Smooth muscle cell (in vitro differentiated cells): ENCODE results near the gene HOXC9. TPM values are rescaled to one million over a fixed set of nuclear protein-coding genes. Genes with fewer than 3 reads are reported as not detected.

Experiments
- DNase-seq: peaks from one replicate; lab custom pipeline; 2025; ENCODE audit not compliant: unreplicated experiment; lab: John Stamatoyannopoulos, UW
- H2AFZ ChIP-seq: fragments of 200-600 bp; sonication (generic); 2 replicates; pipeline ENCODE4 v1.6.0; 2016; ENCODE audit warnings: antibody characterized with exemption, low read depth, mild to moderate bottlenecking
- H3F3A ChIP-seq: fragments of 200-600 bp; sonication (generic); 2 replicates; pipeline ENCODE4 v1.6.0; 2017; ENCODE audit warnings: antibody characterized with exemption, low read depth
- H3K27ac ChIP-seq: fragments of 200-600 bp; sonication (generic); 2 replicates; pipeline ENCODE4 v1.5.1; 2016; ENCODE audit warnings: low read depth, mild to moderate bottlenecking
- H3K27me3 ChIP-seq: fragments of 200-600 bp; sonication (generic); 2 replicates; pipeline ENCODE4 v1.6.1; 2016; ENCODE audit warnings: low read depth, mild to moderate bottlenecking
- H3K36me3 ChIP-seq: fragments of 200-600 bp; sonication (generic); 2 replicates; pipeline ENCODE4 v1.5.1; 2016; ENCODE audit warnings: low read depth
- H3K4me1 ChIP-seq: fragments of 200-600 bp; sonication (generic); 2 replicates; pipeline ENCODE4 v1.5.1; 2016; ENCODE audit warnings: low read depth
- H3K4me2 ChIP-seq: fragments of 200-600 bp; sonication (generic); 2 replicates; pipeline ENCODE4 v1.6.0; 2016; ENCODE audit warnings: mild to moderate bottlenecking
- H3K4me3 ChIP-seq: fragments of 200-600 bp; sonication (generic); 2 replicates; pipeline ENCODE4 v1.5.1; 2016; ENCODE audit warnings: mild to moderate bottlenecking
- H3K79me2 ChIP-seq: fragments of 200-600 bp; sonication (generic); 2 replicates; pipeline ENCODE4 v1.6.0; 2016; ENCODE audit warnings: low read depth, mild to moderate bottlenecking
- H3K9ac ChIP-seq: fragments of 200-600 bp; sonication (generic); 2 replicates; pipeline ENCODE4 v1.6.0; 2016; ENCODE audit warnings: low read depth
- H3K9me3 ChIP-seq: fragments of 200-600 bp; sonication (generic); replicated peaks from 2 replicates; pipeline ENCODE4 v1.5.1; 2016; ENCODE audit warnings: low read depth
- H4K20me1 ChIP-seq: fragments of 200-600 bp; sonication (generic); 2 replicates; pipeline ENCODE4 v1.6.0; 2016; ENCODE audit warnings: low read depth
- CTCF ChIP-seq: fragments of 200-600 bp; sonication (generic); IDR thresholded peaks from 2 replicates; pipeline ENCODE4 v1.5.1; 2017; ENCODE audit warnings: borderline replicate concordance, mild to moderate bottlenecking, antibody characterized with exemption; ENCODE audit not compliant: insufficient read depth, poor library complexity, severe bottlenecking
- WGBS: methylation state at CpG from one replicate; pipeline ENCODE4 v1.1.7; 2016; ENCODE audit warnings: low lambda C conversion rate; 5-methylcytosine and 5-hydroxymethylcytosine counted together
- polyA plus RNA-seq: library from polyadenylated mRNA; unstranded; fragments of >200 nt; fragmentation: Nextera tagmentation; extraction: Ambion mirVana; gene quantifications from 2 replicates; pipeline ENCODE4 v1.2.1, GENCODE V29; 2016
- total RNA-seq: library from RNA; depleted of rRNA; stranded (reverse); fragments of >200 nt; gene quantifications from 2 replicates; pipeline ENCODE4 v1.2.3, GENCODE V29; 2014

The HOXC9 gene
- total and polyA plus RNA-seq, 2 experiments from 2014 or later: 1.2 to 2.7 TPM

GRCh38 chr12:54033106-54033979, 33.4 kb downstream of the HOXC9 start:
- no peak overlapping the region for H3K27ac ChIP-seq
- DNase-seq: no peak
- H3K9ac ChIP-seq: no peak overlapping the region
- no peaks in the 10 kb centered on the region for H3K9me3 ChIP-seq
- H3K4me1 ChIP-seq: peaks cover 8% of the 10 kb centered on the region
- H3K36me3 ChIP-seq: no peaks in the 10 kb centered on the region
- H3K27me3 ChIP-seq: peaks cover 99% of the 10 kb centered on the region
- H3K4me2 ChIP-seq: peak overlapping the region; percentile 81
- H3K79me2 ChIP-seq: no peaks in the 10 kb centered on the region
- H4K20me1 ChIP-seq: no peaks in the 10 kb centered on the region
- no peaks in the 10 kb centered on the region for H3F3A ChIP-seq
- WGBS: 3% methylated on average over 50 of the region's 61 CpGs
- peak overlapping the region; percentile 30 for H3K4me3 ChIP-seq
- no peak overlapping the region for H2AFZ ChIP-seq
- no peak for TF ChIP-seq CTCF

GRCh38 chr12:54033980-54034784, 34.2 kb downstream of the HOXC9 start:
- Histone ChIP-seq H3F3A (no peaks in the 10 kb centered on the region), H3K36me3 (no peaks in the 10 kb centered on the region), H3K4me2 (peak overlapping the region; percentile 81), H3K4me3 (peak overlapping the region; percentile 30), H2AFZ (no peak overlapping the region), H3K27ac (no peak overlapping the region), H3K9ac (no peak overlapping the region), H3K27me3 (peaks cover 99% of the 10 kb centered on the region), H3K9me3 (no peaks in the 10 kb centered on the region), H4K20me1 (no peaks in the 10 kb centered on the region), H3K4me1 (peaks cover 8% of the 10 kb centered on the region), H3K79me2 (no peaks in the 10 kb centered on the region)
- TF ChIP-seq CTCF: no peak
- no peak for DNase-seq
- 13% methylated on average over 39 of the region's 57 CpGs for WGBS

- Histone ChIP-seq H3K79me2 (no peaks in the 10 kb centered on the region), H3K4me3 (no peak overlapping the region), H3K4me1 (peaks cover 8% of the 10 kb centered on the region), H3K27me3 (peaks cover 99% of the 10 kb centered on the region), H2AFZ (no peak overlapping the region), H3K4me2 (peak overlapping the region; percentile 81), H3K9ac (no peak overlapping the region), H3K36me3 (no peaks in the 10 kb centered on the region), H3K9me3 (no peaks in the 10 kb centered on the region), H3K27ac (no peak overlapping the region), H3F3A (no peaks in the 10 kb centered on the region), H4K20me1 (no peaks in the 10 kb centered on the region)
- no peak for TF ChIP-seq CTCF
- DNase-seq: no peak
- 37% methylated on average over 22 of the region's 22 CpGs for WGBS
Observed at GRCh38 chr12:54034785-54035310, 34.9 kb downstream of the HOXC9 start.
